GM18519 (cell line): ENCODE measurements around the gene ZNF229.
"Not testable (repeated sequence)": the region's sequence is repeated elsewhere in the genome, so short reads cannot be mapped to it uniquely, and the experiment has no call there.

Source experiments
- ATAC-seq: cut with Tn5 transposase; IDR thresholded peaks from one replicate; pipeline ENCODE4 v1.9.1; 2021; ENCODE audit warnings: mild to moderate bottlenecking, moderate library complexity; ENCODE audit not compliant: unreplicated experiment, low FRiP score

The ZNF229 gene

DNA sequence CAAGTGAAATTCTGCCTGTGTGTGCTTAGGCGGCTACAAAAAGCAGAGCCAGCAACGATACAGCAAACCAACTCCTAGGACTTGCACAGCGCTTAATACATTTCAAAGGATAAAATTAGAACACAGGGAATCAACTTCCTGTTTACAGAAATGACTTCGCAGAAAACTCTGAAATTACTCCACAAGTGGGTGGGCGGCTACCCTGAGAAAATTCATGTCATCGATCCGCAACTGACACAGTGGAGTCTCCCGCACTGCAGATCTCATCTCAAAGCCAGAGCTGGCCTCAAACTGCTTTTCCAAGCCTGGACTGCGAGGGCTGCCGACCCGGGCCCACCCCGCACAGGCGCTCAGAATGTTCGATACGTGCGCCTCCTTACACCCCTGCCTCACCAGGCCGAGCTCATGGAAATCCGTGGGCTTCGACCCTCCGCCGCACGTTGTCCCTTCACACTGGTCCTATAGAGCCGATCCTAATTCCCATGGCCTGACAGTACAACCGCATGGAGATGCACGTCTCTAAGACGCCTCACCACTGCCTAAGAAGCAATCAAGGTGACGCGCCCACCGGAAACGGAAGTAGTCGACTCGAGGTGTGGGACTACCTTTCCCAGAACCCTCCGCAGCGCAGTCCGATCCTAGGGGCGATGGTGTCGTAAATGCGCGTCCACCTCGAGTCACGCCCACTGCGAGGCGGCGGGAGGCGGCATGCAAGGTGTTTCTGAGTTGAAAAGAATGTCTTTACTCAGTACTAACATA, at the start of gene ZNF229:
Gene ZNF229 (minus strand): TSS at position 557 of the 759 bp plus-strand sequence. CDS start 5,625 bp downstream, outside the sequence.
- no peak for ATAC-seq

DNA sequence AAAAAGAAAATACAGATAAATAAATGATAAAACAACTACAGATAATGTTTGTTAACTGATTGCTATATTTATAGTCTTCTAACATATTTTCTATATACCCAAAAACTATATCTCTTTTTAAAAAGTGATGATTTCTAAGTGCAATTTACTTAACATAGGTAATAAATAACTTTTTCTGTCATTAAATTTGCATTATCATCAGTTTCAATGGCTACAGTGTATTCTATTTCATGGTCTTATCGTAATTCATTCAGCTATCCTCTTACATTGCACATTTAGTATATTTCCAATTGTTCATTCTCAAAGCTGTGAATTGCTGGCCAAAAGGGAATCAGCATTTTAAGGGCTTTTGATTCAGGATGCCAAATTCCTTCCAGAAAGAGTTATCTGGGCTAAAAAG, 48.4 kb upstream of the ZNF229 start:
- no peak for ATAC-seq

GRCh38 chr19:44476559-44477408, 28.5 kb upstream of the ZNF229 start:
- no peak for ATAC-seq

DNA sequence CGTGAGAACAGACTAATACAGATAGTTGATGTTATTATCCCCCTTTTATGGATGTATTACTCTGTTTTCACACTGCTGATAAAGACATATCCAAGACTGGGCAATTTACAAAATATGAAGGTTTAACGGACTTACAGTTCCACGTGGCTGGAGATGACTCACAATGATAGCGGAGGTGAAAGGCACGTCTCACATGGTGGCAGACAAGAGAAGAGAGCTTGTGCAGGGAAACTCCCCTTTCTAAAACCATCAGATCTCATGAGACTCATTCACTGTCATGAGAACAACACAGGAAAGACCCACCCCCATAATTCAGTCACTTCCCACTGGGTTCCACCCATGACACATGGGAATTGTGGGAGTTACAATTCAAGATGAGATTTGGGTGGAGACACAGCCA, 20.5 kb upstream of the ZNF229 start:
- not testable (repeated sequence) for ATAC-seq

DNA sequence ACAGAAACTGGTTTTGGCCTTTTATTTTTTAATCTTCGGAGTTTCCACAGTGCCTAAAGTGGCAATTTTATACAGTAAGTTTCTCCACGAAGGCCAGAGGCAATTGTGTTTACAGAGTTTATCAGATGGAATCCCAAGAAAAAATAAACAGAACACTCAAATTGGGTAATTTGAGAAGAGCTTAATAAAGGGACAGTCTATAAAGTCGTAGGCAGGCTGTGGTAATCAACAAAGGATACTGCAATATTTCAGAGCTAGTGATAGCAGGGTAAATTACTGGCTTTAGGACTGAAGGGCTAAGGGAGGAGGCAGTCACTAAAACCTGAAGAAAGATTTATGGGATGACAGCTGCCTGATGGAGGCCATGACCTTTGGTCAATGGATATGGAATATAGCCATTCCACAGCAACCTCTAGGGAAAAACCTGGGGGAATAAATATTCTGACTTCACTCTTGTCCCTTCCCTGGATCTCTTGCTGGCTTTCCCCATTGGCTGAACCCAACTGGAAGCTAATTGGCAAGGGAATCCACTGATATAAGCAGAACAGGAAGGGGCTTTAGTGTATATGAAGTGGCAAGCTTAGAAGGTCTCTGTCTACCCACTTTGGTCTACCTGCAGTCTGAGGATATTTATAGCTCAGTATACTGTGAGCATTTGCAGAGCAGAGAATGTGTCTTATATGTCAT, 14.5 kb upstream of the ZNF229 start:
- not testable (repeated sequence) for ATAC-seq

DNA sequence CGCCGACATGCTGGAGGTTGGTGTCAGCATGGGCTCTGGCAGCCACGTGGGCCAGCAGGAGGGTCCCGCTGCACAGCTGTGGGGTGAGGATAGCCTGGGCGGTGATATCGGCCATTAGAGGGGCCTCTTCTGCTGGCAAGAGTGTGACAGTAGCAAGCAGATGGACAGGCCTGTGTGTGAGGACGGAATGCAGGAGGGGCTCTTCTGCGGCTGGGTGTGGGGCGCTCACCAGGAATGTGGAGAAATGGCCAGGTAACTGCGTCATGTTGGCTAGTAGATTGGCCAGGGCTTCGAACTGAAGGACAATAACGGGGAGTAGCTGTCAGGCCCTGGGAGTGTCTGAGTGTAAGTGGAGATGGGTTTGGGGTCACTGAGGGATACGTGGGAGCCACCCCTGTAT, 7.7 kb upstream of the ZNF229 start:
- ATAC-seq, result not testable (repeated sequence)

DNA sequence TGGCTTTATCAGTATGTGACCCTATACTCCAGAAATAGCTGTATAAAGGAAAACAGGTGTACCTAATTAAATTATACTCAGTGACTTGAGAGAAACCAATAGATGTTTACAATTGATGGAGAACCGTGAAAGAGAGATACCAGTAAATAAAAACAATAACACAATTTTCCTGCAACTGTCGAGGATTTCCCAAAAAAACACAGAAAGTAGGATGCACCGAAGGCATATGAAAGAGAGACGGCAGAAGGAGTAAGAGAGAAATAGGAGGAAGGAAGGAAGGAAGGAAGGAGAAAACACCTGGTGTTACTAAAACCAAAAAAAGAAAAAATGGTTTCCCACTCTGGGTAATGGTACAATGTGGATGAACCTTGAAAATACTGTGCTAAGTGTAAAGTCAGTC, 6.8 kb upstream of the ZNF229 start:
- no peak for ATAC-seq

GRCh38 chr19:44452367-44452766, 4.1 kb upstream of the ZNF229 start:
- no peak for ATAC-seq

DNA sequence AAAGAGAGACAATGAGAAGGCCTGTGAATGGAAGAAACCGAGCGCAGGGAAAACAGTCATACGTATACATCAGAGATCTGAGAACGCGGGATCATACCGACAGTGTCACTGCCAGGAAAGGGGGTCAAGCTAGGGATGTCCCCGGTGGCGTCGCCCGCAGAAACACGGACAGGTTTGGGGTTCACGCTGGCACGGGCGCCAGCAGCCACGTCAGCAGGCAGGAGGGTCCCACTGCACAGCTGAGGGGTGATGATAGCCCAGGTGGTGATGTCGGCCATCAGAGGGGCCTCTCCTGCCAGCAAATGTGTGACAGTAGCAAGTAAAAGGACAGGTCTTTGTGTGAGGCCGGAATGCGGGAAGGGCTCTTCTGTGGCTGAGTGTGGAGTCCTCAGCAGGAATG, 3.4 kb upstream of the ZNF229 start:
- ATAC-seq, result no peak

DNA sequence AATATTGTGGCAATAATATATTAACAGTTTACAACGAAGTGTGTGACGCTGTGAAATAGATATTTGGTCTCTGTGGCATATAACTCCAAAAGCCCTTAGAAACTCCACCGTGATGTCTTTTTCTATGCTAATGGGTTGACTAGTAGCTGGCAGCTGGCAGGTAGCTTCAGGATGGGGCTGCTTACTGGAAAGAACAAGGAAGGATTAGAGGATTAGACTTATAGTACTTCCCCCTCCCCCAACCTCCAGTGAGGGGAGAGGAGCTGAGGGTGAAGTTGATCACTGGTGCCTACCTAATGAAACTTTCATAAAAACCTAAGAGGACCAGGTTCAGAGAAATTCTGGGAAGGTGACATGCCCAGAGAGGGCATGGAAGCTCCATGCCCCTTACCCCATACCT, 9.8 kb downstream of the ZNF229 start:
- no peak for ATAC-seq

DNA sequence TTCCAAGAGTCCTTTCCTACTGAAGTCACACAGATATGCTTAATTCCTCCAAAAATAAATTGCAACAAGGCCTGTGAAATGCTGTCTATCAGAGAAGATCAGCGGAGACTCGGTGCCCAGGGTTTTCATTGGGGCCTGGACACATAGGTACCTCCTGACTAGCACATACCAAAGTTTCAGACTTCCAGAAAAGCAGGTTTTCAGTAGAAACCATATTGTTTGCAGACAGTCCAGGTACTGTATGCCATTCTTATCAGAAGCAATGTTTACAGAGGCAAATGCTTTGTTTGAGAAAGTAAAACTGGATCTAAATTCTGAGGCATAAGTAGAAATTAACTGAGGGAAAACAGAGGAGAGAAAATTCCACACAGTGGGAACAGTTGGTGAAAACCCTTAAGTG, 12.8 kb downstream of the ZNF229 start:
- ATAC-seq, result no peak

- no peak for ATAC-seq
Measured at GRCh38 chr19:44430956-44431355, 17.3 kb downstream of the ZNF229 start.

- not testable (repeated sequence) for ATAC-seq
Measured at GRCh38 chr19:44415553-44415952, 32.7 kb downstream of the ZNF229 start.

DNA sequence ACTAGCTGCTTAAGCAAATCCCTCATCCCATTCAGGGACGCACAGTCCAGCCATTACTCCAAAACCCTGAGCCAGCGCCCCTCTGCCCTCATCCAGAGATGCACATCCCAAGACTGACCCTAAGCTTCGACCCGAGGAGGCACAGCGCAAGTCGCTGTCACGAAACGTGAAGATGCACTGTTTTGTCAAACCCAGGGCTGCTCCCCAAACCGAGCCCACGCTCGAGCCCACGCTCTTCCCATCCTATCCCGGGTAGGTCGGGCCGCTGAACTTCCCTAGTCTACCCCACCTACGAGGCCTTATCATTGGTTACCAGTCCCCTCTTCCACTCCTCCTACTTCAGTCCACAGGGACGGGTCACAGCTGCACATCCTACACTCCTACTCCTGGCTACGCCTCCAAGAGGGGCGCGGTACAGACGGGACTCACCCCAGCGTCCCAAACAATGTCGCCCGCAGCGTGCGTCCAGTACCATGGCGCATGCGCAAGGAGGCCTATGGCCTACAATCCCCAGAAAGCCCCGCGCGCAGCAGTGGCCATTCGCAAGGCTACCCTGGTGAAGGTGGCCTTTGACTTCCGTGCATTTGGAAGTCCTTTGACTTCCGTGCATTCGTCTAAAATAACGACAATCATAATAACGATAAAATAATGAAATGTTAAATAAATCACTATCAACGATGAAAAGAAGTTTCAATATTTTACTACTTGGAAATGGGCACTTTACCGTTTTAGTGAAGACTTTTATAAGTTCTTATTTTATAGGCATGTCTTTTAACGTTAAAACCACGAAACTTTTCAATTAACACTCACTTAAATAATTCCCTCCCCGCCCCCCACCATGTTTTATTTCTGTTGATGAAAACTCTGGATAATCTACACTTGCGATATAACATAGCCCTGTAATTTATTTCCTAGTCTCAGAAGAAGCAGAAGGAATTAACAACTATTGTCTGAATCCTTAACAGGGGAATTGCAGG, 46.8 kb downstream of the ZNF229 start, which contains the start of gene ZNF285:
Gene ZNF285 (minus strand): TSS at position 470 of the 977 bp plus-strand sequence. CDS start 4,395 bp downstream, outside the sequence.
- ATAC-seq, result no peak

GRCh38 chr19:44389268-44389667, 59.0 kb downstream of the ZNF229 start:
- not testable (repeated sequence) for ATAC-seq
